SJSA1 (cell line): ENCODE results near the gene NISCH. TPM values are rescaled to one million over a fixed set of nuclear protein-coding genes. Genes with fewer than 3 reads are reported as not detected.
A peak's percentile ranks its signal among the peaks of the same experiment; 100 is the strongest.

Experiments
- DNase-seq, 2 experiments: peaks; one replicate each; pipeline ENCODE4 v3.0.0-alpha.2; 2015 to 2020; ENCODE audit warnings: low spot score in 2 of 2, low read depth in 1 of 2
- H3K27ac ChIP-seq: fragments of 250-450 bp; sonication (Bioruptor Pico); 2 replicates; pipeline ENCODE4 v1.5.1; 2020; ENCODE audit warnings: mild to moderate bottlenecking, moderate library complexity
- H3K27me3 ChIP-seq: fragments of 250-450 bp; sonication (Bioruptor Pico); replicated peaks from 2 replicates; pipeline ENCODE4 v1.5.1; 2020; ENCODE audit warnings: mild to moderate bottlenecking, moderate library complexity
- H3K36me3 ChIP-seq: fragments of 250-450 bp; sonication (Bioruptor Pico); 2 replicates; pipeline ENCODE4 v1.5.1; 2020; ENCODE audit warnings: mild to moderate bottlenecking
- H3K4me1 ChIP-seq: fragments of 250-450 bp; sonication (Bioruptor Pico); replicated peaks from 2 replicates; pipeline ENCODE4 v1.6.1; 2021; ENCODE audit warnings: mild to moderate bottlenecking
- H3K4me3 ChIP-seq: fragments of 250-450 bp; sonication (Bioruptor Pico); 2 replicates; pipeline ENCODE4 v1.5.1; 2020; ENCODE audit warnings: mild to moderate bottlenecking
- H3K9me3 ChIP-seq: fragments of 250-450 bp; sonication (Bioruptor Pico); replicated peaks from 2 replicates; pipeline ENCODE4 v1.5.1; 2020; ENCODE audit warnings: mild to moderate bottlenecking
- total RNA-seq: library from RNA; depleted of rRNA; stranded (reverse); fragments of >200 nt; shearing (Covaris generic); gene quantifications from 2 replicates; pipeline ENCODE4 v1.2.3, GENCODE V29; 2014; rRNA removed

Gene NISCH
- total RNA-seq: 22.4 and 24.8 TPM in 2 replicates

DNA sequence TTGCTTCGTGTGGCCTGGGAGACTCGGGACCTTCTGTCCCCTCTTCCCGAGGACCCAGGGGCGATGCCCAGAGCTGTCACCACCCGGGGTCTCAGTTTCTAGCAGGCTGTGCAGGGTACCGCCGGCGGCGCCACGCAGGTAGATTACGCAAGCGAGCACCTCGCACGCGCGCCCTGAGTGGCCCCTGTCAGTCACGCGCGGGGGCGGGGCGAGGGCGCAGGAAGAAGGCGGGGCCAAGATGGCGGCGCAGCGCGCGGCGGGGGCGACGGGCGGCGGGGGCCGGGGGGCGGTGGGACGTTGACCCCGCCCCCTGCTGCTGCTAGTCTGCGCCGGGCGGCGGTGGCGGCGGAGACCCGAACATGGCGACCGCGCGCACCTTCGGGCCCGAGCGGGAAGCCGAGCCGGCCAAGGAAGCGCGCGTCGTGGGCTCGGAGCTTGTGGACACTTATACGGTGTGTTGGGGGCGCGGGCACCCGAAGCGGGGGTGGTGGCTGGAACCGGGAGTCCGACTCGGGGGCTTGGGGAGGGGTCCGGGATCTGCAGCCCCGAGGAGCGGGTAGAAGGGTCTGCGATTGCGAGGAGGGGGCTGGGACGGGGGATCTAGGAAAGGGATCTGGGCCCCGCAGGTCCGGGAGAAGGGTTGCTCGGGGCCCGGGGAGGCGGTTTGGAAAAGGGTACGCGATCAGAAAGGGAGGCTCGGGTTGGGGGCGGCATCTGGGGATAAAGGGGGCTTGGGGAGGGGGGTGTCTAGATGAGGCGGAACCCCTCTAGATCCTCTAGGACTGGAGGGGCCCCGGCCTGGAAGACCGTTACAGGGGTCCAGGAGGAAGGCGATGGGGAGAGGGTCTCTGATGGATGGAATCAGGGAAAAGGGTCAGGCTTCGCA is at the start of gene NISCH:
NISCH (plus strand) TSS at position 322 of the 886 bp plus-strand sequence; CDS start at position 360, 38 bp downstream.
- peaks cover 29% of the 10 kb centered on the region for H3K4me1 ChIP-seq
- no peaks in the 10 kb centered on the region for H3K27me3 ChIP-seq
- DNase-seq: peak; percentile 51 to 82
- peaks cover 27% of the 10 kb centered on the region for H3K36me3 ChIP-seq
- peak within 1 kb of the TSS; percentile 53; the same call in 1 of the 2 replicates for H3K27ac ChIP-seq
- peak within 1 kb of the TSS; percentile 88 for H3K4me3 ChIP-seq
- no peaks in the 10 kb centered on the region for H3K9me3 ChIP-seq

DNA sequence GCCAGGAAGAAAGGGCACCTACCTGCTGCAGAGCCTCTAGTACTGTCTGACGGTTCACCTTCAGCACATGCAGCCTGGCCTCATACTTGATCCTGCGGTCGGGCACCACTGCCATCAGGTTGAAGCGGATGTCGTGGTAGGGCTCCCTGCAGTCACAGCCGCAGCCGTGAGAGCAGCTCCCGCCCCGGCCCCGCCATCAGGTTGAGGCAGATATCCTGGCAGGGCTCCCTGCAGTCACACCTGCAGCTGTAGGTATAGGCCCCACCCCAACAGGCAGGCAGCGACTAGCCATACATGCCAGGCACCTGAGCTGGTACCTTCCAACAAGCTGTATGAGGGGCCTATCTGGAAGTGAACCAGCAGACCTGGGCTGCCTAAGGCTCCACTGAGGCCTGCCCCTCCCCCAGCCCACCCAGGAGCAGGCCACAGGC is 49.2 kb upstream of the NISCH start:
- H3K27ac ChIP-seq: no peak overlapping the region
- no peaks in the 10 kb centered on the region for H3K27me3 ChIP-seq
- H3K9me3 ChIP-seq: no peaks in the 10 kb centered on the region
- H3K4me3 ChIP-seq: no peak overlapping the region
- peaks cover 9% of the 10 kb centered on the region for H3K4me1 ChIP-seq
- H3K36me3 ChIP-seq: peaks cover 82% of the 10 kb centered on the region
- no peak for DNase-seq

DNA sequence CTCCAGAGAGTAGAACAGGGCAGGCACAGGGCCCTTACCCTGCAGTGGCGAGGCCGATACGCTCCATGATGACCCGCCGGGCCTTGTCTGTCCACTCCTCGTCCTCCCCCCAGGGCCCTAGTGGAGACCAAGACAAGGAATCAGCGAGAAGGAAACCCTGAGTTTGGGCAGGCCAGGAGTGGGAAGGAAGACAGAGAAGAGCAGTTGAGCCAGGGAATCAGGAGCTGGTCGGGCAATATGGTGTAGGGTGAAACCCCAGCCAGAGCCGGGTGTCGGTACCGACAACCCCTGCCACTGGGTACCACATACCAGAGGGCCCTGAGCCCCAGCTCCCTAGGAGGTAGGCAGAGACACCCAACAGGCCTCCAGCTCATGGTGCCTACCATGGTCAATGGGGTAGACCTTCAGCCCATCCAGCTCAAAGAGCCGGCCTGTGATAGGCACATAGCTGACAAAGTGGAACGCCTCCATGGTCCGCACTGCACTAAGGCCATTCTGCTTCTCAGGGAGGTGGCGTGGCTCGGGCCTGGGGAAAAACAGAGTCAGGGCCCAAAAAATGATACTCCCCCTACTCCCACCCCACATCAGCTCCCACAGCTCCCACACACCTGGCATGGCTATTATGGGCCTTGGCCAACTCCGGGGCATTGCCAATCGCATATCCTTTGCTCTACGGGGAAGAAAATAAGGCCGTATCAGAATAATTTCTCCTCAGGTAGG is 48.5 kb upstream of the NISCH start:
- DNase-seq: no peak
- Histone ChIP-seq H3K27me3 (no peaks in the 10 kb centered on the region), H3K9me3 (no peaks in the 10 kb centered on the region), H3K4me1 (peaks cover 15% of the 10 kb centered on the region), H3K36me3 (peaks cover 75% of the 10 kb centered on the region), H3K27ac (no peak overlapping the region), H3K4me3 (no peak overlapping the region)

DNA sequence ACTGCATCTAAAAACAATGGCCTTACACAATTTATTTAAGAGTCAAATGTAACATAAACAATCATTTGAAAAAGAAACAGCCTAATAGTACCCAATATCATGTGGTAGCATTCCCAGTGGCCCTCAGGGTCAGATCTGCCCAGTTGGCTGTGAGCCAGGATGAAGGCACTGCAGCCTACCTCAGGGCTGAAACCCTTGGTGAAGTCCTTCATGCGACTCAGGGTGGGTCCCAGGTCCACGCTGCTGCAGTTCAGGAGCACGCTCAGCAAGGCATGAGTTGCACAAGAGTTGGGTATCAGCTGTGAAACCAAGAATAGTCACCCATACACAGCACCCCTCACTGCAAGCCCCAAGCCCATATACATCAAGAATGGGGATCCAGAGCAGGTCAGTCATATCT is 47.6 kb upstream of the NISCH start:
- Histone ChIP-seq H3K27ac (no peak overlapping the region), H3K9me3 (no peaks in the 10 kb centered on the region), H3K4me1 (peaks cover 20% of the 10 kb centered on the region), H3K4me3 (no peak overlapping the region), H3K36me3 (peaks cover 67% of the 10 kb centered on the region), H3K27me3 (no peaks in the 10 kb centered on the region)
- no peak for DNase-seq

DNA sequence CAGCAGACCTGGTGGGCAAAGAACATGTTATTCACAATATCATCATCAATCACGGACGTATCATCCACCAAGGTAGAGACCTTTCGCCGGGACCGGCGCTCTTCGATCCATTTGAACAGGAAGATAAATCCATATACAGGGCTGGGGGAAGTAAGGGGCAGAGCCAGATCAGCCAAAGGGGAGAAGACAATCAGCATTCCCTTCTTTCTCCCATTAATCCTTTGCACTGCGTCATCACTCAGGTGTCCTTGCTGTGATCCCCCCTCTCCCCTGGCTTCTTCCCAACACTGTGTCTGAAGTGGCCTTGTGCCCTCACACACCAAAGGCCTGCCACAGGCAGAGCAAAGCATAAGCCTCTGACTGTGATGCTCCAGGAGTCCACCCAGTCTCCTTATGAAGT is 46.9 kb upstream of the NISCH start:
- H3K36me3 ChIP-seq: peaks cover 67% of the 10 kb centered on the region
- DNase-seq: no peak

DNA sequence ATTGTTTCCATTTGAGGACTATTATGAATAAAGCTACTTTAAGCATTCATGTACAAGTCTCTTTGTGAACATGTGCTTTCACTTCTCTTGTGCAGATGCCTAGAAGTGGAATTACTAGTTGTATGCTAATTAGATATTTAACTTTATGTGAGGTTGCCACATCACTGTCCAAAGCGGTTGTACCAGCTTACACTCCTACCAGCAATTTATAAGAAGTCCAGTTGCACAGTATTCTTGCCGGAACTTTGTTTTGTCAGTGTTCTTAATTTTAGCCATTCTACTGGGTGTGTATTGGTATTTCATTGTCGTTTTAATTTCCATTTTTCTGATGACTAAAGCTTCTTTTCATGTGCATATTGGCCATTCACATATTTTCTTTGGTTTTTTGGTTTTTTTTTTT is 39.6 kb upstream of the NISCH start:
- Histone ChIP-seq H3K4me1 (peaks cover 11% of the 10 kb centered on the region), H3K27ac (no peak overlapping the region), H3K27me3 (no peaks in the 10 kb centered on the region), H3K9me3 (no peaks in the 10 kb centered on the region), H3K4me3 (no peak overlapping the region), H3K36me3 (peaks cover 14% of the 10 kb centered on the region)
- no peak for DNase-seq

More for the DNA sequence above, 46.9 kb upstream of the NISCH start:
- no peaks in the 10 kb centered on the region for H3K27me3 ChIP-seq
- peaks cover 20% of the 10 kb centered on the region for H3K4me1 ChIP-seq
- H3K27ac ChIP-seq: no peak overlapping the region
- H3K4me3 ChIP-seq: peak overlapping the region; percentile 85
- no peaks in the 10 kb centered on the region for H3K9me3 ChIP-seq

DNA sequence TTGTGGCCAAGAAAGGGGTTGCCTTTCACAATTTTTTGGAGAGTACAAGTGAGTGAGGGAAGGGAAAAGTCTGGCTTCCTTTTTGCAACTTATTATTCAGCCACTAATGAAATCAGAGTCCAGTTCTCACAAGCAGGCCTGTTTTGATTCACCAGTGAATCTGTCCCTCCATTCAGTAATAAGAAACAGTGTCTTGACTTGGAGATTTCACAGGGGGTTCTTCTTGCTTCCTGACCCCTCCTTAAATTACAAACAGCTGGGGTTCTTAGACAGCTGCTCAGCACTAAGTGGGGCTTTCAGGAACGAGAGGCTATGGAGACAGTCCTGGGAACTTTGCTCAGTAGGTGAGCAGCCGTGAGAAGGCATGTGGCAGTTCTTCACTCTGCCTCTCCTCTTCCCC is 35.0 kb upstream of the NISCH start:
- H3K36me3 ChIP-seq: peaks cover 6% of the 10 kb centered on the region; the same call in 1 of the 2 replicates
- H3K27ac ChIP-seq: no peak overlapping the region
- no peaks in the 10 kb centered on the region for H3K9me3 ChIP-seq
- H3K4me1 ChIP-seq: no peaks in the 10 kb centered on the region
- no peak overlapping the region for H3K4me3 ChIP-seq
- DNase-seq: no peak
- H3K27me3 ChIP-seq: no peaks in the 10 kb centered on the region

DNA sequence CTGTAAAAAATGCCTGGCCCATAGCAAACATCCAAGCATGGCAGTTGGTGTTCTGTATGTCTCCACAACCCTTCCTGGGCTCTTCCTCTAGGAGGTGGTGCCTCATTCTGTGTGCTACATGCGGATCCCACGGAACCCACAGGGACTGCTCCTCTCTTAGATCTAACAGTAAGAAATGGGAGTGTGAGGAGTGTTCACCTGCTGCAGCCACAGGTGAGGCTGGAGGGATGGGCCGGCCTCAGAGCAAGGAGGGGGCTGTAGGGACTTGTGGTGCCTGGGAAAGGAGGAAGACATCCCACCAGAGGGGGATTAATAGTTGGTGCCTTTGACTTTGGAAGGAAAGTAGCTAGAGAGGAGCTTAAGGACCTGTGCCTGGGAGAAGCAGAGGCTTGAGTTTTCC is 32.7 kb upstream of the NISCH start:
- no peaks in the 10 kb centered on the region for H3K27me3 ChIP-seq
- DNase-seq: no peak
- H3K27ac ChIP-seq: no peak overlapping the region
- no peak overlapping the region for H3K4me3 ChIP-seq
- H3K9me3 ChIP-seq: no peaks in the 10 kb centered on the region
- H3K36me3 ChIP-seq: peaks cover 6% of the 10 kb centered on the region; the same call in 1 of the 2 replicates
- no peaks in the 10 kb centered on the region for H3K4me1 ChIP-seq

DNA sequence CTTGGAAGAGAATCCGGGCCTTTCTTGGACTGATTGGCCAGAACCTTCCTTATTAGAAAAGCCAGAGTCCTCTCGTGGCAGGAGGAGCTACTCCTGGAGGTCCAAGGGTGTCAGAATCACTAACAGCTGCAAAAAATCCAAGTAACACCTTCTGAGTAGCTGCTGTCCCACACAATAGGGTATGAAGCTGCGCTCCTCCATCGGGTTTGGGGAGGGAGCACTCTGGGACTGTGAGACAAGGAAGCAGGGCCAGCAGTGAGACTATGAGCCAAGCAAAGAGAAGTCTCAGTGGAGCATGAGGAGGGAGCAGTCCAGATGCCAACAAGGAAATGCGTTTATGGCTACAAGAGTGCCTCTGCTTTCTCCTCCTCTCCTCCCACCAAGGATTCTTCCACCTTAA is 32.2 kb upstream of the NISCH start:
- Histone ChIP-seq H3K9me3 (no peaks in the 10 kb centered on the region), H3K36me3 (peaks cover 6% of the 10 kb centered on the region; the same call in 1 of the 2 replicates), H3K27ac (no peak overlapping the region), H3K4me1 (no peaks in the 10 kb centered on the region), H3K27me3 (no peaks in the 10 kb centered on the region), H3K4me3 (no peak overlapping the region)
- DNase-seq: no peak

DNA sequence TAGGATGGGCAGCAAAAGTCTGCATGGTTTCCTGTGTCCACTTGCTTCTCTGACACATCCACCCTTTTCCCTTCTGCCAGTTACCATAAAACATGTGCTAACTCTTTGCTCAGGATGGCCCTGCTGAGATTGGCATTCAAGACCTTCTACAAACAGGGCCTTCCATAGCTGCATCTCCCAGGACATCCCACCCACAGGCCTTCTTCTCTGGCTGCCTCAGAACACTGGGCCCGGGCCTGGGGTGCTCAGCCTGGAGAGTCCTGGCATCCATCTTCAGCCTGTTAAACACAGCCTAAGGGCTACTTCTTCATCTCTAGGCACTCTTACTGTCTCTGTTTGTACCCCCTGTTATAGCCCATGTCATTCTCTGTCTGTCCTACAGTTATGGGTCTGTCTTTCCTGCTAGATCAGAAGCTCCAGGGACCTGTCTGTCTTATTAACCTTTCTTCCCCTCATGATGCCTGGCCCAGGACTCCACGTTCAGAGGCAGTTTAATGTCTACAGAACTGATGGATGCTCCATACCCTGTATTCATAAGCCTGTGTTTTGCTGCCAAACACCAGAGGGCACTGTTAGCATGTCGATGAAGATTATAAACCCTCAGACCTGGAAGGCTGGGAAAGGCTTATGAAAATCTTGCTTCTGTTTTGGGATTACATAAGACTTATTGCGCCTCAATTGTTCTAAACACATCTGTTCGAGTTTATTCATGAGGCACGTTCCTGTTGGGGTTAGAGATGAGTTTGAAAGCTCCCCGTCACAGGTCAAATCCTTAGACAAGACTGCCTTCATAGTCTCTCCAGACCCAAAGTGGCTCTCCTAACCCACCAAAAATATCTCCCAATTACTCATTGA is 27.0 kb upstream of the NISCH start:
- Histone ChIP-seq H3K4me3 (no peak overlapping the region), H3K27me3 (no peaks in the 10 kb centered on the region), H3K4me1 (peaks cover 13% of the 10 kb centered on the region; the same call in 1 of the 2 replicates), H3K36me3 (no peaks in the 10 kb centered on the region), H3K9me3 (no peaks in the 10 kb centered on the region), H3K27ac (no peak overlapping the region)
- DNase-seq: peak in 1 of 2 experiments; percentile 35

DNA sequence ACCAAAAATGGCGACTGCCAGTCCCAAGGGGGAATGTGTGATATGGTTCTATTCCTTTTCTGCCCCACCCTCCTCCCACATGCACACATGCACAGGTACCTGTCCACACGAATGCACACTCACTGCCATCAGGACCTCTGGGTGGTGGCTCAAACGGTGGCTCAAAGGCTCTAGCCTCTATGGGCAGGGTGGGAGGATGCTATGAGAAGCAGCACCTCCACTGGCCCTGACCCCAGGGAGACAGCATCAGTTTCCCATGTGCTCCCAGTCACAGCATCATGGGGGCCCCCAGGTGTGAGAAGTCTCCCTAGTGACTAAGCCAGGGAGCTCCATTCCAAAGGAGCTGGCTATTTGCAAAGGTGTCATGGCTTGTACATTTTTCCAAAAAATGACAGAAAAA is 26.4 kb upstream of the NISCH start:
- DNase-seq: no peak
- Histone ChIP-seq H3K27me3 (no peaks in the 10 kb centered on the region), H3K27ac (no peak overlapping the region), H3K4me3 (no peak overlapping the region), H3K9me3 (no peaks in the 10 kb centered on the region), H3K4me1 (peaks cover 13% of the 10 kb centered on the region; the same call in 1 of the 2 replicates), H3K36me3 (no peaks in the 10 kb centered on the region)

DNA sequence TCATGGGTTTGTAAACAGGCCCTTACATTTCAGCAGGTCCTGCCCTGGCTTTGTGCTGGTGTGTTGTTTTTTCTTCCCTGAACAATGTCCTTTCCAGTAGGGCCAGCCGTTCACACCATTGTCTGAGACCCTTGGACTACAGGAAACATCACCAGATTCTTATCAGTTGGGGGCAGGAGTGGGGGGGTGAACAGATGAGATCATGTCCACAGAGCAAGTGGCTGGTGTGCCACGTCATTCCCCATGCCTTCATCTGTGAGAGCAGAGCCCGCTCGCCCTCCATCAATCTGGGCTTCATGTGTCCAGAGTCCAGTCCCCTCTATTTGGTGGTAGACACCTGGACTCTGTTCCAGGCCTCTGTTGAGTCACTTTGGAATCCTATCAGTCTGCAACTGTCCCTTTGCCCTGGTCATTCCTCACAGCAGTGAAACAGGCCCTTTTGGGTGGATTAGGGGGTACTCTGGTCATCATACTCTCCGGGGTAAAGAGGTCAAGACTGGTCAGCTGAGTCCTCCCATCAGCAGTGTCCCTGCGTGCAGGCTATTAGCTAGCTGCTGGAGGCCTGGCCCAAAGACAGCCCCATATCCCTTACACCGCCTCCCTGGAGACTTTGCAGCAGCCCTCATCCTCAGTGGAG is 25.5 kb upstream of the NISCH start:
- Histone ChIP-seq H3K27me3 (no peaks in the 10 kb centered on the region), H3K9me3 (no peaks in the 10 kb centered on the region), H3K36me3 (no peaks in the 10 kb centered on the region), H3K27ac (no peak overlapping the region), H3K4me1 (peaks cover 13% of the 10 kb centered on the region; the same call in 1 of the 2 replicates), H3K4me3 (no peak overlapping the region)
- peak in 1 of 2 experiments; percentile 25 for DNase-seq

DNA sequence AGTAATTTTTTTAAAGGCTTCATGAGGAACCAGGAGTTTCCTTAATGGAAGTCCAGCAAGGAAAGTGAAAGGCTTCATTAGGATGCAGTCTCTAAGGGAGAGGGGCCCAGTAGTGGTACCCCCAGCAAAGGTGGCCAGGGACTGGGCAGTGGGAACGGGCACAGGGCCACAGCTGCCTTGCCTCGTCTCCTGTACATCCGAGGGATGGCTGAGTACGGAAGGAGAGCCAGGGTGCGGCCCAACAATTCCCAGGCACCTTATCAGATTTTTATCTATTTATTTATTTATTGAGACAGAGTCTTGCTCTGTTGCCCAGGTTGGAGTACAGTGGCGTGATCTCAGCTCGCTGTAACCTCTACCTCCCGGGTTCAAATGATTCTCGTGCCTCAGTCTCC is 25.0 kb upstream of the NISCH start:
- no peaks in the 10 kb centered on the region for H3K9me3 ChIP-seq
- peaks cover 13% of the 10 kb centered on the region; the same call in 1 of the 2 replicates for H3K4me1 ChIP-seq
- H3K4me3 ChIP-seq: no peak overlapping the region
- no peak overlapping the region for H3K27ac ChIP-seq
- H3K27me3 ChIP-seq: no peaks in the 10 kb centered on the region
- no peak for DNase-seq
- no peaks in the 10 kb centered on the region for H3K36me3 ChIP-seq
